Mammary epithelial cell (primary cell): ENCODE results near the gene ARID3A.

Experiments
- EZH2 ChIP-seq: IDR thresholded peaks from 2 replicates; pipeline ENCODE4 v1.6.1; 2012; ENCODE audit warnings: low read length, inconsistent platforms, borderline replicate concordance
- TF ChIP-seq, protein P1 (sequence below), 2 donors: IDR thresholded peaks in 1 of 2; conservative IDR thresholded peaks in 1 of 2; 2 replicates each; pipeline ENCODE4 v1.5.1; 2011 to 2012; ENCODE audit warnings: inconsistent platforms in 2 of 2, low read length in 2 of 2, mild to moderate bottlenecking in 2 of 2, control low read depth in 1 of 2, low read depth in 1 of 2; ENCODE audit not compliant: insufficient read depth in 1 of 2; ENCODE audit errors: extremely low read depth in 1 of 2

DNA sequence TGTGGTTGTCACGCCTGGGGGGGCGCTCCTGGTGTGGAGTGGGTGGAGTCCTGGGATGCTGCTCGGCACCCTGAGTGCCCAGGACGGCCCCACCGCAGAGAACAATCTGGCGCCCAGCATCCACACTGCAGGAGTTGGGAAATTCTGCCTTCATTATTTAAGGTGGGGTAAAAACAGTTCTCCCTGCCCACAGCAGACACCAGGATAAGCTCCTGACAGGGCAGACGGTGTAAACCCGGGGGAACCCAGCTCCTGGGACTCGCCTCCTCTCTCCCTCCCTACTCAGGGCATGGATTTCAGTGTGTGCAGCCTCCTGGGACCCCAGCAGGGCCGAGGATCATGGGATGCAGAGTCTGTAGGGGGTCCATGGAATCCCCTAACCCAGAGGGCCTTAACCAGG, 50.6 kb downstream of the ARID3A start:
- TF ChIP-seq, protein P1, sequence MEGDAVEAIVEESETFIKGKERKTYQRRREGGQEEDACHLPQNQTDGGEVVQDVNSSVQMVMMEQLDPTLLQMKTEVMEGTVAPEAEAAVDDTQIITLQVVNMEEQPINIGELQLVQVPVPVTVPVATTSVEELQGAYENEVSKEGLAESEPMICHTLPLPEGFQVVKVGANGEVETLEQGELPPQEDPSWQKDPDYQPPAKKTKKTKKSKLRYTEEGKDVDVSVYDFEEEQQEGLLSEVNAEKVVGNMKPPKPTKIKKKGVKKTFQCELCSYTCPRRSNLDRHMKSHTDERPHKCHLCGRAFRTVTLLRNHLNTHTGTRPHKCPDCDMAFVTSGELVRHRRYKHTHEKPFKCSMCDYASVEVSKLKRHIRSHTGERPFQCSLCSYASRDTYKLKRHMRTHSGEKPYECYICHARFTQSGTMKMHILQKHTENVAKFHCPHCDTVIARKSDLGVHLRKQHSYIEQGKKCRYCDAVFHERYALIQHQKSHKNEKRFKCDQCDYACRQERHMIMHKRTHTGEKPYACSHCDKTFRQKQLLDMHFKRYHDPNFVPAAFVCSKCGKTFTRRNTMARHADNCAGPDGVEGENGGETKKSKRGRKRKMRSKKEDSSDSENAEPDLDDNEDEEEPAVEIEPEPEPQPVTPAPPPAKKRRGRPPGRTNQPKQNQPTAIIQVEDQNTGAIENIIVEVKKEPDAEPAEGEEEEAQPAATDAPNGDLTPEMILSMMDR (conservative IDR thresholded peaks at IDR 0.05 in 1 of 2, IDR thresholded peaks at IDR 0.05 in 1 of 2; ENCODE audit: extremely low read depth in 1 of 2, insufficient read depth in 1 of 2, low read depth in 1 of 2, low read length in 2 of 2): no peak
- no peak for TF ChIP-seq EZH2
